Right atrium auricular region (tissue), 2 donors: ENCODE results near the gene GPR61. TPM values are rescaled to one million over a fixed set of nuclear protein-coding genes. Genes with fewer than 3 reads are reported as not detected.

Experiments
- DNase-seq: peaks from one replicate; pipeline ENCODE4 v3.0.0-alpha.2; 2019; ENCODE audit warnings: low spot score
- H3K27ac ChIP-seq, 2 donors: fragments of 200-600 bp; sonication (generic); 1 replicate in 1 of 2; 2 replicates in 1 of 2; pipeline ENCODE4 v1.5.1; 2016 to 2019
- H3K27me3 ChIP-seq, 2 donors: fragments of 200-600 bp; sonication (generic); one replicate each; pipeline versions ENCODE4 v1.5.1 to v1.6.0; 2017 to 2019
- H3K36me3 ChIP-seq: fragments of 200-600 bp; sonication (generic); one replicate; pipeline ENCODE4 v1.5.1; 2016
- H3K4me1 ChIP-seq, 2 donors: fragments of 200-600 bp; sonication (generic); one replicate each; pipeline versions ENCODE4 v1.5.1 to v1.6.0; 2017 to 2019
- H3K4me3 ChIP-seq, 2 donors: fragments of 200-600 bp; sonication (generic); 1 replicate in 1 of 2; 2 replicates in 1 of 2; pipeline ENCODE4 v1.5.1; 2017 to 2019; ENCODE audit warnings: mild to moderate bottlenecking in 1 of 2, moderate library complexity in 1 of 2
- H3K9me3 ChIP-seq, 2 donors: fragments of 200-600 bp; sonication (generic); one replicate each; pipeline ENCODE4 v1.5.1; 2019
- total RNA-seq, 2 donors: library from RNA; depleted of rRNA; stranded (reverse); fragments of >200 nt; gene quantifications; one replicate each; pipeline ENCODE4 v1.1.0, GENCODE V29; 2016
- TF ChIP-seq, protein P1 (sequence below), 2 donors: fragments of 200-600 bp; sonication (generic); IDR thresholded peaks; one replicate each; pipeline ENCODE4 v1.5.1; 2019; ENCODE audit warnings: antibody characterized with exemption in 2 of 2

Gene GPR61, protein sequence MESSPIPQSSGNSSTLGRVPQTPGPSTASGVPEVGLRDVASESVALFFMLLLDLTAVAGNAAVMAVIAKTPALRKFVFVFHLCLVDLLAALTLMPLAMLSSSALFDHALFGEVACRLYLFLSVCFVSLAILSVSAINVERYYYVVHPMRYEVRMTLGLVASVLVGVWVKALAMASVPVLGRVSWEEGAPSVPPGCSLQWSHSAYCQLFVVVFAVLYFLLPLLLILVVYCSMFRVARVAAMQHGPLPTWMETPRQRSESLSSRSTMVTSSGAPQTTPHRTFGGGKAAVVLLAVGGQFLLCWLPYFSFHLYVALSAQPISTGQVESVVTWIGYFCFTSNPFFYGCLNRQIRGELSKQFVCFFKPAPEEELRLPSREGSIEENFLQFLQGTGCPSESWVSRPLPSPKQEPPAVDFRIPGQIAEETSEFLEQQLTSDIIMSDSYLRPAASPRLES
- under 1 TPM; 0.11 to 0.16 TPM for total RNA-seq

DNA sequence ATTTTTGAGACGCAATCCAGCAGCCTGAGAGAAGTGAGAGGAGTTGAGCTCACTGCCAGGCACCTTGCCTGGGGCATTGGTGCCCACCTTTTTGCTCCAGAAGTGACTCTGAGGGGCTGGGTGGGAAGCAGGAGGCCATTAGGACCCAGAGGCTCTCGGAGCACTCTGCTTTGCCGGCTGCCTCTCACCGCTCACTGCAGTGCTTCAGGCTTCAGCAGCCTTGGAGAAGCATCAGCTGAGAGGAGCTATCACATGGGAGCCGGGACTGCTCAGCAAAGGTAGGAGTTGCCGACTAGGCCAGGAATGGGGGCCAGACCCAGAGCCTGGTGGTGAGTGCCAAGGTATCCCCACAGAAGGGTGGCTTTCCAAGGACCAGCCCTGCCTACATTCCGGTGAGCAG, at the start of gene GPR61:
GPR61 (plus strand) TSS at position 197 of the 400 bp plus-strand sequence. CDS start 3,151 bp downstream, outside the sequence.
- TF ChIP-seq, protein P1, sequence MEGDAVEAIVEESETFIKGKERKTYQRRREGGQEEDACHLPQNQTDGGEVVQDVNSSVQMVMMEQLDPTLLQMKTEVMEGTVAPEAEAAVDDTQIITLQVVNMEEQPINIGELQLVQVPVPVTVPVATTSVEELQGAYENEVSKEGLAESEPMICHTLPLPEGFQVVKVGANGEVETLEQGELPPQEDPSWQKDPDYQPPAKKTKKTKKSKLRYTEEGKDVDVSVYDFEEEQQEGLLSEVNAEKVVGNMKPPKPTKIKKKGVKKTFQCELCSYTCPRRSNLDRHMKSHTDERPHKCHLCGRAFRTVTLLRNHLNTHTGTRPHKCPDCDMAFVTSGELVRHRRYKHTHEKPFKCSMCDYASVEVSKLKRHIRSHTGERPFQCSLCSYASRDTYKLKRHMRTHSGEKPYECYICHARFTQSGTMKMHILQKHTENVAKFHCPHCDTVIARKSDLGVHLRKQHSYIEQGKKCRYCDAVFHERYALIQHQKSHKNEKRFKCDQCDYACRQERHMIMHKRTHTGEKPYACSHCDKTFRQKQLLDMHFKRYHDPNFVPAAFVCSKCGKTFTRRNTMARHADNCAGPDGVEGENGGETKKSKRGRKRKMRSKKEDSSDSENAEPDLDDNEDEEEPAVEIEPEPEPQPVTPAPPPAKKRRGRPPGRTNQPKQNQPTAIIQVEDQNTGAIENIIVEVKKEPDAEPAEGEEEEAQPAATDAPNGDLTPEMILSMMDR (IDR thresholded peaks at IDR 0.05) = no peak
- DNase-seq = no peak
- Histone ChIP-seq H3K4me1 (peaks cover 0 to 33% of the 10 kb centered on the region in 2 donors), H3K36me3 (no peaks in the 10 kb centered on the region), H3K9me3 (no peaks in the 10 kb centered on the region), H3K27ac (no peak within 1 kb of the TSS), H3K27me3 (no peaks in the 10 kb centered on the region), H3K4me3 (no peak within 1 kb of the TSS)

DNA sequence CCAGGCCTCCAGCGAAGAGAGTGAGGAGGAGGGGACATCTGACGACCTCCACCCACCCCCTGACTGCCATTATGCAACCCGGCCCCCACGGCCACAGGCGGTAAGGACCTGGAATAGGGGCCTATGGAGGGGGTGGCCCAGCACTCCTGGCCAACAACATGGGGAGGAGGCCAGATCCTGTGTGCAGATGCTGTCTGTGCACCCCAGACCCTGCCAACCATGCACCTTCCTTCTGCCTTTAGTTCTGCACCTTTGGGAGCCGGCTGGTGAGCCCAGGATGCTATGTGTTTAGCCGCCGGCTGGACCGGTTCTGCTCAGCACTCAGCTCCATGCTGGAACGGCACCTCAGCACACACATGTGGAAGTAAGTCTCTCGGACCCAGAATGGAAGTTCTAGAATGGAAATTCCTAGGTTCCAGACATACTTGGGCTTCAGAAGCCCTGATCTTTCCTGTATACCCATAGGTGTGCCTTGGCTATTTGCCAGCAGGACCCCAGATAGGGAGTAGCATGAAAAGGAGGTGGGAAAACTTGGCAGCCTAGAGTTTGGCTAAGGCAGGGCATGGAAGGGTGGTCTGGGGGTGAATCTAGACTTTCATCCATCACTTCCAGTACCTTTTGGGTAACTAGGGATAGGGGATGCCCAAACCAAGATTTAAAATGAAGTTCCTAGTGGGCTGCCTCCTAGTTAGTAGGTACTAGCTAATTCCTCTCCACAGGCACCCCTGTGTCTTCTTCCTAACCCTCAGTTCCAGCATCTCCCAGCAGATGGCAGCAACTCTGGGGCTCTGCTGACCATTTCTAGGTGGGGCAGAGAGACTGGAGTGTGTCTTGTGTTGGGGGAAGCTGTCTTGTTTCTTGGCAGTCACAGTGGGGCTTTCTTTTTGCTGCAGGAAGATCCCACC, 49.4 kb upstream of the GPR61 start:
- peaks cover 5% of the 10 kb centered on the region for H3K36me3 ChIP-seq
- H3K27me3 ChIP-seq = no peaks in the 10 kb centered on the region
- H3K4me3 ChIP-seq = no peak overlapping the region
- H3K4me1 ChIP-seq = peaks cover 0 to 19% of the 10 kb centered on the region in 2 donors
- DNase-seq = peak; percentile 81
- H3K9me3 ChIP-seq = no peaks in the 10 kb centered on the region
- TF ChIP-seq, protein P1 (IDR thresholded peaks at IDR 0.05) = peak; percentile 80 to 86
- no peak overlapping the region for H3K27ac ChIP-seq

DNA sequence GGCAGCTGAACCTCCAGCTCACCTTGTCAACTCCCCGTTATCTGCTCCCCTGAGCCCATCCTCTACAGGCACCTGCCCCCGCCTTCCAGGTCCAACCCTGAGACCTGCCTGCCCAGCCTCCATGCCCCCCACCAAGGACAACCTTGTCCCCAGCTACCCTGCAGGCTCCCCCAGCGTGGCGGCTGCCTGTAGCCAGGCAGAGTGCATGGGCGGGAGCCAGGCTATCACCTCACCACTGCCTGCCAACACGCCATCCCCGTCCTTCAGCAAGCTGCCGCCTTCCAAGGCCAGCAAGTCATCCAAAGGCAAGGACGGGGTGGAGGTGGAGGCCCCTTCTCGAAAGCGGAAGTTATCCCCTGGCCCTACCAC, 48.8 kb upstream of the GPR61 start:
- no peak for DNase-seq
- H3K36me3 ChIP-seq = peaks cover 7% of the 10 kb centered on the region
- no peak overlapping the region for H3K27ac ChIP-seq
- peaks cover 0 to 19% of the 10 kb centered on the region in 2 donors for H3K4me1 ChIP-seq
- TF ChIP-seq, protein P1 (IDR thresholded peaks at IDR 0.05) = peak in 1 of 2 donors; percentile 3
- H3K27me3 ChIP-seq = no peaks in the 10 kb centered on the region
- no peak overlapping the region for H3K4me3 ChIP-seq
- H3K9me3 ChIP-seq = no peaks in the 10 kb centered on the region

DNA sequence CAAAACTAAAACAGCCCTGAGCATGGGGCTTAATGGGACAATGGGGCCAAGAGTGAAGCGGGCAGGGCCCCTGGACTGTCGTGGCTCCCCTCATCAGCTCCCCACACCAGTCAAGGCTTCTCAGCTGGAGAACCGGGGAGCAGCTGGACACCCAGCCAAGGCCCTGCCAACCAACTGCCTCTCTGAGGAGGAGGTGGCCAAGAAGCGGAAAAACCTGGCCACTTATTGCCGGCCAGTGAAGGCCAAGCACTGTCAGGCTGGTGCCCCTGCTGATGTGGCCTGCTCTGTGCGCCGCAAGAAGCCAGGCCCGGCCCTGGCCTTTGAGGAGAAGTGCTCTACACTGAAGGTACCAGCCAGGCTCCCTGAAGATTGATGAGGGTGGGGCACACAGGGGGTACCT, 48.3 kb upstream of the GPR61 start:
- Histone ChIP-seq H3K27me3 (no peaks in the 10 kb centered on the region), H3K4me1 (peaks cover 0 to 19% of the 10 kb centered on the region in 2 donors), H3K9me3 (no peaks in the 10 kb centered on the region), H3K4me3 (no peak overlapping the region), H3K36me3 (peaks cover 12% of the 10 kb centered on the region), H3K27ac (no peak overlapping the region)
- no peak for DNase-seq
- TF ChIP-seq, protein P1 (IDR thresholded peaks at IDR 0.05) = no peak

DNA sequence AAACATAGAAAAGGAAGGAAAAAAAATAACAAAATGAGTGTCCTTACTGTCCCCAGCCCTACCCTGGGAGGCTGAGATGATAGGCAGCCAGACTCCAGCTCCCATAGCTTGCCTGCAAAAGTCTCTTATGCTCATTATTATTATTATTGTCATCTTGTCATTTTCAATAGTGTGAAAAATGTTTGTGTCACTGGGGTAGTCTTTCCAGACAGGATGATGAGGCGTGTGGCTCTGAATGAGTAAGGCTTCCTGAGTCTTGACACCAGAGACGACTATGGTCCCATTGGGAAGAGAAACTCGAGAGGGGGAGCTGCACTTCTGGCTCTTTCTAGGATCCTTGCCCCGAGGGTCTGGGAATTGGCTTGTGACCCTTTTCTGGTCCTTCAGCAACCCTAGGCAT, 46.9 kb upstream of the GPR61 start:
- H3K27me3 ChIP-seq = no peaks in the 10 kb centered on the region
- H3K9me3 ChIP-seq = no peaks in the 10 kb centered on the region
- H3K27ac ChIP-seq = no peak overlapping the region
- no peak overlapping the region for H3K4me3 ChIP-seq
- no peak for DNase-seq
- peaks cover 13% of the 10 kb centered on the region for H3K36me3 ChIP-seq
- H3K4me1 ChIP-seq = peaks cover 0 to 19% of the 10 kb centered on the region in 2 donors
- TF ChIP-seq, protein P1 (IDR thresholded peaks at IDR 0.05) = no peak
